CD14-positive monocyte (primary cell): ENCODE measurements around the gene PCBP3. TPM values are rescaled to one million over a fixed set of nuclear protein-coding genes. Genes with fewer than 3 reads are reported as not detected.
"Not testable (repeated sequence)": the region's sequence is repeated elsewhere in the genome, so short reads cannot be mapped to it uniquely, and the experiment has no call there.

Experiments
- DNase-seq, 3 donors: peaks; one replicate each; pipeline ENCODE4 v3.0.0-alpha.2; 2011 to 2022
- H2AFZ ChIP-seq: 2 replicates; pipeline ENCODE4 v1.6.0; 2012; ENCODE audit warnings: mild to moderate bottlenecking, low read depth, low read length, inconsistent platforms; ENCODE audit not compliant: insufficient read depth, poor library complexity, severe bottlenecking
- H3K27ac ChIP-seq, 2 donors: 1 replicate in 1 of 2; 2 replicates in 1 of 2; pipeline ENCODE4 v1.5.1; 2012 to 2013; ENCODE audit warnings: low read length in 2 of 2, control low read depth in 1 of 2, inconsistent platforms in 1 of 2, low read depth in 1 of 2, mild to moderate bottlenecking in 1 of 2
- H3K27me3 ChIP-seq, 2 donors: one replicate each; pipeline versions ENCODE4 v1.6.0 to v1.6.1; 2011 to 2013; ENCODE audit warnings: low read length in 2 of 2; ENCODE audit not compliant: control insufficient read depth in 2 of 2, insufficient read depth in 2 of 2
- H3K36me3 ChIP-seq, 2 donors: replicated peaks in 1 of 2; 1 replicate in 1 of 2; 2 replicates in 1 of 2; pipeline versions ENCODE4 v1.5.1 to v1.6.1; 2012 to 2013; ENCODE audit warnings: low read length in 2 of 2, control low read depth in 1 of 2, inconsistent platforms in 1 of 2, mild to moderate bottlenecking in 1 of 2; ENCODE audit not compliant: insufficient read depth in 2 of 2, control insufficient read depth in 1 of 2
- H3K4me1 ChIP-seq, 2 donors: 1 replicate in 1 of 2; 2 replicates in 1 of 2; pipeline versions ENCODE4 v1.5.1 to v1.6.1; 2012 to 2013; ENCODE audit warnings: low read length in 2 of 2, control low read depth in 1 of 2, inconsistent platforms in 1 of 2, mild to moderate bottlenecking in 1 of 2, moderate library complexity in 1 of 2; ENCODE audit not compliant: insufficient read depth in 2 of 2, control insufficient read depth in 1 of 2
- H3K4me2 ChIP-seq: replicated peaks from 2 replicates; pipeline ENCODE3; 2012; ENCODE audit warnings: low read length, moderate library complexity, mild to moderate bottlenecking; ENCODE audit not compliant: poor library complexity, severe bottlenecking; ENCODE audit errors: extremely low read depth
- H3K4me3 ChIP-seq, 3 experiments: fragments of 200-600 bp in 1 of 3; sonication (generic) in 1 of 3; replicated peaks in 1 of 3; 1 replicate in 2 of 3; 2 replicates in 1 of 3; pipeline ENCODE4 v1.5.1; 2011 to 2013; ENCODE audit warnings: low read length in 3 of 3, mild to moderate bottlenecking in 3 of 3, control low read depth in 2 of 3, low read depth in 2 of 3, inconsistent platforms in 1 of 3, moderate library complexity in 1 of 3
- H3K79me2 ChIP-seq: 2 replicates; pipeline ENCODE4 v1.6.0; 2012; ENCODE audit warnings: mild to moderate bottlenecking, control low read depth, inconsistent platforms, low read length, moderate library complexity; ENCODE audit not compliant: insufficient read depth
- H3K9ac ChIP-seq: 2 replicates; pipeline ENCODE4 v1.6.0; 2017; ENCODE audit warnings: low read length, mild to moderate bottlenecking; ENCODE audit not compliant: insufficient read depth, poor library complexity, severe bottlenecking
- H3K9me3 ChIP-seq, 2 donors: replicated peaks in 1 of 2; 1 replicate in 1 of 2; 2 replicates in 1 of 2; pipeline versions ENCODE4 v1.5.1 to v1.6.1; 2012 to 2013; ENCODE audit warnings: low read length in 2 of 2, control low read depth in 1 of 2; ENCODE audit not compliant: control insufficient read depth in 1 of 2, insufficient read depth in 1 of 2
- H4K20me1 ChIP-seq: 2 replicates; pipeline ENCODE4 v1.6.0; 2012; ENCODE audit warnings: mild to moderate bottlenecking, low read length, control low read depth, moderate library complexity; ENCODE audit not compliant: insufficient read depth
- H3K27ac Mint-ChIP-seq, 7 donors: one replicate each; pipeline ENCODE4 v1.8.0; 2020; ENCODE audit warnings: mild to moderate bottlenecking in 7 of 7, mixed read lengths in 7 of 7, moderate library complexity in 6 of 7, inconsistent platforms in 2 of 7
- H3K27me3 Mint-ChIP-seq, 3 donors: one replicate each; pipeline ENCODE4 v1.8.0; 2021 to 2022; ENCODE audit warnings: low read depth in 3 of 3, mild to moderate bottlenecking in 3 of 3, mixed read lengths in 3 of 3, moderate library complexity in 3 of 3, inconsistent platforms in 1 of 3
- H3K36me3 Mint-ChIP-seq, 2 donors: one replicate each; pipeline ENCODE4 v1.8.0; 2020; ENCODE audit warnings: mixed read lengths in 2 of 2, inconsistent platforms in 1 of 2, mild to moderate bottlenecking in 1 of 2
- H3K4me1 Mint-ChIP-seq: one replicate; pipeline ENCODE4 v1.8.0; 2020; ENCODE audit warnings: mild to moderate bottlenecking, mixed read lengths
- H3K4me3 Mint-ChIP-seq, 2 donors: one replicate each; pipeline ENCODE4 v1.8.0; 2020; ENCODE audit warnings: mild to moderate bottlenecking in 2 of 2, mixed read lengths in 2 of 2, moderate library complexity in 1 of 2
- H3K9me3 Mint-ChIP-seq, 7 donors: one replicate each; pipeline ENCODE4 v1.8.0; 2020 to 2022; ENCODE audit warnings: mixed read lengths in 7 of 7, mild to moderate bottlenecking in 6 of 7, moderate library complexity in 6 of 7, inconsistent platforms in 2 of 7
- WGBS: methylation state at CpG from one replicate; pipeline ENCODE4 v1.1.5; 2013; ENCODE audit warnings: missing lambda C conversion rate; ENCODE audit not compliant: insufficient coverage; 5-methylcytosine and 5-hydroxymethylcytosine counted together
- intact Hi-C, 2 donors: fragments of 100-400 bp; cut with micrococcal nuclease; formaldehyde crosslinking; loops; one replicate each; pipeline versions ENCODE4 v1.15.0 to v1.15.1; 2023
- polyA plus RNA-seq, 3 donors: library from polyadenylated mRNA; depleted of rRNA in 1 of 3; unstranded in 2 of 3; stranded (reverse) in 1 of 3; fragments of 300-500 nt in 2 of 3; fragments of >200 nt in 1 of 3; fragmentation: Illumina TruSeq in 2 of 3; gene quantifications; 1 replicate in 2 of 3; 2 replicates in 1 of 3; pipeline ENCODE4 v1.2.3, GENCODE V29; 2012 to 2021
- TF ChIP-seq, protein P1 (sequence below): fragments of 200-600 bp; IDR thresholded peaks from one replicate; pipeline ENCODE4 v1.8.0; 2022; ENCODE audit warnings: antibody characterized with exemption, mild to moderate bottlenecking

PCBP3 gene
- polyA plus RNA-seq, 3 donors, result 0.34 to 0.49 TPM; not detected in 1

DNA sequence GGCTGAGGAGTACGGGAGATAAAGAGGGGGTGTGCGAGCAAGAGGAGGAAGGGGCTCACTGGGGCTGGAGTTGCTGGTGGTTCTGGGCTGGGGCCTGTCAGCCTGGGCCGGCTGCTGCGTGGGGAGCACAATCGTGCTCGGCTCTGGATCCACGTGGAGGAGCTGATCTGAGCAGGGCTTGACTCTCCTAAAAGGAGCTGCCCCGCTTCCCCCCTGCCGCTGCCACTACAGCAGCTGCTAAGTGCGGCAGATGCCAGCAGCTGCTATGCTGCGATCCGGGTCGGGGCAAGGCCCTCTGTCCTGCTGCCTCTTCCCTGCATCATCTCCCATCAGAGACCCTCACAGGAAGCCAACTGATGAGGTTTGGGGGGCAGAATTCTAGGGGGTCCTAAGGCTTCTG is 165.9 kb downstream of the PCBP3 start:
- peaks cover 0 to 1% (median 0%) of the 10 kb centered on the region in 3 donors for H3K27me3 Mint-ChIP-seq
- peaks cover 0 to 7% (median 0%) of the 10 kb centered on the region in 7 donors for H3K9me3 Mint-ChIP-seq
- WGBS, result 87% methylated on average over 9 of the region's 13 CpGs
- no peaks in the 10 kb centered on the region for H3K9me3 ChIP-seq
- no peaks in the 10 kb centered on the region for H3K36me3 ChIP-seq
- no peaks in the 10 kb centered on the region for H3K36me3 Mint-ChIP-seq
- H3K4me3 Mint-ChIP-seq, result no peak overlapping the region
- H3K4me3 ChIP-seq, result no peak overlapping the region
- intact Hi-C loops, result loop anchor here in 1 of 2 donors (10.0 kb wide), 1 partner anchor 155 kb away; no protein-coding TSS in a partner anchor
- no peak for DNase-seq
- no peak overlapping the region for H3K27ac Mint-ChIP-seq
- H3K9ac ChIP-seq, result no peak overlapping the region
- H3K27ac ChIP-seq, result no peak overlapping the region
- H3K4me1 ChIP-seq, result no peaks in the 10 kb centered on the region
- H4K20me1 ChIP-seq, result no peaks in the 10 kb centered on the region
- H3K4me1 Mint-ChIP-seq, result no peaks in the 10 kb centered on the region
- H3K27me3 ChIP-seq, result no peaks in the 10 kb centered on the region
- H2AFZ ChIP-seq, result no peak overlapping the region
- no peaks in the 10 kb centered on the region for H3K79me2 ChIP-seq
- no peak overlapping the region for H3K4me2 ChIP-seq
- TF ChIP-seq, protein P1, sequence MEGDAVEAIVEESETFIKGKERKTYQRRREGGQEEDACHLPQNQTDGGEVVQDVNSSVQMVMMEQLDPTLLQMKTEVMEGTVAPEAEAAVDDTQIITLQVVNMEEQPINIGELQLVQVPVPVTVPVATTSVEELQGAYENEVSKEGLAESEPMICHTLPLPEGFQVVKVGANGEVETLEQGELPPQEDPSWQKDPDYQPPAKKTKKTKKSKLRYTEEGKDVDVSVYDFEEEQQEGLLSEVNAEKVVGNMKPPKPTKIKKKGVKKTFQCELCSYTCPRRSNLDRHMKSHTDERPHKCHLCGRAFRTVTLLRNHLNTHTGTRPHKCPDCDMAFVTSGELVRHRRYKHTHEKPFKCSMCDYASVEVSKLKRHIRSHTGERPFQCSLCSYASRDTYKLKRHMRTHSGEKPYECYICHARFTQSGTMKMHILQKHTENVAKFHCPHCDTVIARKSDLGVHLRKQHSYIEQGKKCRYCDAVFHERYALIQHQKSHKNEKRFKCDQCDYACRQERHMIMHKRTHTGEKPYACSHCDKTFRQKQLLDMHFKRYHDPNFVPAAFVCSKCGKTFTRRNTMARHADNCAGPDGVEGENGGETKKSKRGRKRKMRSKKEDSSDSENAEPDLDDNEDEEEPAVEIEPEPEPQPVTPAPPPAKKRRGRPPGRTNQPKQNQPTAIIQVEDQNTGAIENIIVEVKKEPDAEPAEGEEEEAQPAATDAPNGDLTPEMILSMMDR, result no peak

DNA sequence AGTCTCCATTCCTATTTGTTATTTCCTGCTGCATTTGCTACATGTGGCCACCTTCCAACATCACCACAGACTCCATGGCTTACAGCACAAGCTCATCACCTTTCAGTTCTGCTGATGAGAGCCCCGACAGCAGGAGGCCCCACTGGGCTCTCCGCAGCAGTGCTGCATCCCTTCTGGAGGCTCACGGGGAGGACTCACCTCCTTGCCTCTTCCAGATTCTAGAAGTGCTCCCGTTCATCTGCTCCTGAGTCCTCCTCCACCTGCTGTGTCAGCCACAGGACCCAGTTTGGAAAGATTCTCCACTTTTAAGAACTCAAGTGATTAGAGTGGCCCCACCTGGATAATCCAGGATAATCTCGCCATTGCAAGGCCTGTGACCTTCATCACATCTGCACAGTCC is 167.6 kb downstream of the PCBP3 start:
- H3K9ac ChIP-seq, result no peak overlapping the region
- no peaks in the 10 kb centered on the region for H3K4me1 ChIP-seq
- H3K9me3 ChIP-seq, result no peaks in the 10 kb centered on the region
- Mint-ChIP-seq H3K4me3 (no peak overlapping the region), H3K36me3 (no peaks in the 10 kb centered on the region), H3K27ac (no peak overlapping the region), H3K27me3 (peaks cover 0 to 1% (median 0%) of the 10 kb centered on the region in 3 donors), H3K4me1 (no peaks in the 10 kb centered on the region), H3K9me3 (peaks cover 0 to 6% (median 0%) of the 10 kb centered on the region in 7 donors)
- TF ChIP-seq, protein P1, result no peak
- no peaks in the 10 kb centered on the region for H3K79me2 ChIP-seq
- no peaks in the 10 kb centered on the region for H4K20me1 ChIP-seq
- DNase-seq, result no peak
- H3K36me3 ChIP-seq, result no peaks in the 10 kb centered on the region
- H3K27ac ChIP-seq, result no peak overlapping the region
- H2AFZ ChIP-seq, result no peak overlapping the region
- no peak overlapping the region for H3K4me3 ChIP-seq
- no peak overlapping the region for H3K4me2 ChIP-seq
- intact Hi-C loops, result no loop called here
- H3K27me3 ChIP-seq, result no peaks in the 10 kb centered on the region
- WGBS, result 92% methylated on average over 5 of the region's 5 CpGs

DNA sequence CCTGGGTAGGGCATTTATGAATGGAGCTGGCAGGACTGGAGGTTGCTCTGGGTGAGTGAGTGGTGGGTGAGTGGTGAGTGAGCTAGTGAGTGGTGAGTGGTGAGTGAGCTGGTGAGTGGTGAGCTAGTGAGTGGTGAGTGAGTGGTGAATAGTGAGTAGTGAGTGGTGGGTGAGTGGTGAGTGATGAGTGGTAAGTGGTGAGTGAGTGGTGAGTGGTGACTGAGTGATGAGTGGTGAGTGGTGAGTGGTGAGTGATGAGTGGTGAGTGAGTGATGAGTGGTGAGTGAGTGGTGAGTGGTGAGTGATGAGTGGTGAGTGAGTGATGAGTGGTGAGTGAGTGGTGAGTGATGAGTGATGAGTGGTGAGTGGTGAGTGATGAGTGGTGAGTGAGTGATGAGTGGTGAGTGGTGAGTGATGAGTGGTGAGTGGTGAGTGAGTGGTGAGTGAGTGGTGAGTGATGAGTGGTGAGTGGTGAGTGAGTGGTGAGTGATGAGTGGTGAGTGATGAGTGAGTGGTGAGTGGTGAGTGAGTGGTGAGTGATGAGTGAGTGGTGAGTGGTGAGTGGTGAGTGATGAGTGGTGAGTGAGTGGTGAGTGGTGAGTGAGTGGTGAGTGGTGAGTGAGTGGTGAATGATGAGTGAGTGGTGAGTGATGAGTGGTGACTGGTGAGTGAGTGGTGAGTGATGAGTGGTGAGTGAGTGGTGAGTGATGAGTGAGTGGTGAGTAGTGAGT is 170.8 kb downstream of the PCBP3 start:
- intact Hi-C loops, H3K36me3 Mint-ChIP-seq, H3K27ac ChIP-seq, H3K4me3 Mint-ChIP-seq, H3K27me3 Mint-ChIP-seq, H2AFZ ChIP-seq, H4K20me1 ChIP-seq, H3K36me3 ChIP-seq, H3K9me3 ChIP-seq, H3K9me3 Mint-ChIP-seq, H3K27ac Mint-ChIP-seq, H3K4me3 ChIP-seq, H3K9ac ChIP-seq, H3K27me3 ChIP-seq, H3K79me2 ChIP-seq, H3K4me2 ChIP-seq: not testable (repeated sequence)
- H3K4me1 ChIP-seq, result peaks cover 13 to 16% of the 10 kb centered on the region in 2 donors
- DNase-seq, result peak in 2 of 3 donors; percentile 16 to 60
- peaks cover 18% of the 10 kb centered on the region for H3K4me1 Mint-ChIP-seq
